GM19025 (cell line): ENCODE data around the gene TC2N.
"Not testable (repeated sequence)": the region's sequence is repeated elsewhere in the genome, so short reads cannot be mapped to it uniquely, and the experiment has no call there.

Source experiments
- ATAC-seq: cut with Tn5 transposase; IDR thresholded peaks from one replicate; pipeline ENCODE4 v1.9.1; 2021; ENCODE audit warnings: mild to moderate bottlenecking, low read depth, moderate library complexity; ENCODE audit not compliant: unreplicated experiment

TC2N gene

DNA sequence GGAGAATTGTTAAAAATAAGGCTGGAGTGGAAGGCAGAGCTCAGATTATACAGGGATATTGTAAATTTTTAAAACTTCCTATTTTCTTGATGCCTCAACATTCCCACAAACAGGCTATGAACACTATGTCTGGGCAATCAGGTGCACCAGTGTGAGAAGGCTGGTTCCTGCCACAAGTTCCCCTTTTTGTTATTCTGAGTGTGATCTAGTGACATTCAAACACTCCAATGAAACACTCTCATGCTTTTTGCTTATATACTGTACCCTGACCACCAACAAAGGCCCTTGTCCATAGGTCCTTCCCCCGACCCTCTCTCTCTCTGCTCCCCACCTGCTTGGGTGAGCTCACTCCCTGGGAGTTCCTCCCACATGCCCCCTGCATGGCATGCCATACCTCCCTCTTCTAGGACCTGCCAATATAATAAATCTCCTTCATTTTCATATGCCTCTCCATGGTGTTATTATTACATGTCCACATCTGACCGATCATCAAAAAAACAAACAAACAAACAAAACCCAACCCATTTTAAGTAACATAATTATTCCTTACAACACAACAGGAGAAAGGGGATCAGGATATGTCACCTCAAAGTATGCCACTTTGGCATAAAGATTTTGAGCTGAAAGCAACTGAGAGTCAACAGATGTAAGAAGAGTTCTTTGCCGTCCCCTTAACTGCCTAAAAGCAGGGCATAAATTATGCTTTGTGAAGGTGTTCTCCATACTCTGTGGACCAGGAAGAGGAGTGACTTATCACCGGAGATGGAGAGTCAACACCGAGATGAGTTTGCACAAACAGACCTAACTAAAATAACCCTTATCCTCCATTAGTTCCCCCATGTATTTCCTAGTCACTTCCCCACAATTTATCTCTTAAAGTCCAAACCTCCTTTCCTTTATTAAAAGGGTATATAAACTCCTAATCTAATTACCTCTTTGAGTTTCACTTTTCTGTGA lies 92.9 kb downstream of the TC2N start:
- no peak for ATAC-seq

DNA sequence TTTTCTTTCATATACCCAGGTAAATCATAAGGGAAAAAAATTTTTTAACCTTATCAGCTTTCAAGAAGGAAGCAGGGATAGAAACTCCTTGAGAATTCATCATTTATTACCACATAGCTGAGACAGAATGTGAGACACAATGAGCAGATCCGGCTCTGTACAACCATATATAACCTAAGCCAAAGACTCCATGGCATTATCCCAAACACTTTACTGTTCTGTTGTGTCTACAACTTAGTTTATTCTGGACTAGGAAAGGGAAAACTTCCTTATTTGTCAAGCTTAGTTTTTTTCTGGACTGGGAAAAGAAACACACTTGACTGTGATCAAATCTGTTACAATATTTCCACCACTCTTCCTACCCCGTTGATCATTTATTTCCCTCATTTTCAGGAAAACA lies 97.2 kb downstream of the TC2N start:
- ATAC-seq = no peak

- no peak for ATAC-seq
Measured at GRCh38 chr14:91755570-91756295, 111.6 kb downstream of the TC2N start.

- no peak for ATAC-seq
Measured at GRCh38 chr14:91754819-91755218, 112.5 kb downstream of the TC2N start.

GRCh38 chr14:91754185-91754584 lies 113.2 kb downstream of the TC2N start:
- no peak for ATAC-seq

DNA sequence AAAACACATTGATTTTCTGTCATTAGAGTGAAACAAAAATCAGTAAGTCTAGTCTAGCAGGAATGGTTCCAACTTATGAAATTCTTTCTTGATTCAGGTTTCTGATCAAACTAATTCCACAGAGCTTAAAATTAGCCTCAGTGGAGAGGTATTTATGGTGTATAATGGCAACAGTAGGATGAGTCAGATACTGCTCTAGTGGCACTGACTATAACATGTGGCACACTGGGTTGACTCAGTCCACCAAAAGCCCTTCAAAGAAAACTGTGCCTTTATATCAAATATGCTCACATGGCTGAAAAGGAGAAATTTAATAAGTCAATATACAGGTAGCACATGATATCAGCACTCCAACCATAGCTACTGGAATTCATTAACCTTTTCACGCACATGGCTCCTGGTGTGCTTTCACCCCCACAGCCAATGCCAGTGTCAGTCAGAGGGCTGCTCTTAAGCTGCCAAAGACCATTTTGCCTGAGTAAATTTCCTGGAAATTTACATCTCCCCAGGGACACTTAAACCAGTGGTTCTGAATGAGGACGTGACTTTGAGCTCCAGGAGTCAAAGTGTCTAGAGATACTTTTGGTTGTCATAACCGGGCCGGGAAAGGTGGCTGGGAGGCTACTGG lies 113.7 kb downstream of the TC2N start:
- ATAC-seq = no peak

DNA sequence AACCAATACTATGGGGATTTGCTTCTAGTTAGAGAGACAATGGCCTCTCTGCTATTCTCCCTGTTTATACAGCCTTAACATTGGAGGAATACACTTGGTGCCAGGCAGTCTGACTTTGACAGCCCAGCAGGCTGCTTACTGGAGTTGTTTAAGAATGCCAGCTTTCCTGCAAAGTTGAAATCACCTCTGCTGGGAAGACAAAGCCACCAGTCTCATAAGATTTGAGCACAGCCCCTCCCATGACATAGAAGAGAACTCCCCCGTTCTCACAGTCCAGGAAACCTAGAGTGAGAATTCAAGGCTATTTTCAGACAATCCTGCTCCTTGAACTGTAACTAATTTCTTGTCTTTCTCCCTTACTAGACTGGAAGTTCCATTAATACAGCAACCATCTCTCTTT lies 114.4 kb downstream of the TC2N start:
- ATAC-seq = no peak

GRCh38 chr14:91751719-91752118 lies 115.6 kb downstream of the TC2N start:
- ATAC-seq = no peak

- ATAC-seq = no peak
Measured at GRCh38 chr14:91750634-91751198, 116.6 kb downstream of the TC2N start.

DNA sequence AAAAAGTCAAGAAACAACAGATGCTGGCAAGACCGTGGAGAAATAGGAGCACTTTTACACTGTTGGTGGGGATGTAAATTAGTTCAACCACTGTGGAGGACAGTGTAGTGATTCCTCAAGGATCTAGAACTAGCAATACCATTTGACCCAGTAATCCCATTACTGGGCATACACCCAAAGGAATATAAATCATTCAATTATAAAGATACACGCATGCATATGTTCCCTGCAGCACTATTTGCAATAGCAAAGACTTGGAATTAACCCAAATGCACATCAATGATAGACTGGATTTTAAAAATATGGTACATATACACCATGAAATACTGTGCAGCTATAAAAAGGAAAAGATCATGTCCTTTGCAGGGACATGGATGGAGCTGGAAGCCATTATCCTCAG lies 117.5 kb downstream of the TC2N start:
- no peak for ATAC-seq

DNA sequence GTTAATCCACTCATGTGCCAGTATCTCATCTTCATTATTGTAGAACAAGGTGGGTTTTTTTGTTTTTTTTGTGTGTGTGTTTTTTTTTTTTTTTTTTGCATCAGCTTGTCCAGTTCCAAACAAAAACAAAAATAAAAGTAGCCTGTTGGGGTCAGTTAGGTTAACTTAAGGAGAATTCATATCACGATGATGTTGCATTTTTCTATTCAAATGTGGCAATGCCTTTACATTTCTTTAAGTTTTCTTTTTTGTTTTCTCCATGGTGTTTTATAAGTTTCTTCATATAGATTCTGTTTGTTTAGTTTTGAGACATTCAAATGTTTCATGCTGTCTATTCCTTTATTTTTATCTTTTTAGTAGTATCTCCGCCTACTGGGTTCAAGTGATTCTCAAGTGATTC lies 119.3 kb downstream of the TC2N start:
- no peak for ATAC-seq

- ATAC-seq = no peak
Measured at GRCh38 chr14:91745344-91745743, 122.0 kb downstream of the TC2N start.

- no peak for ATAC-seq
Measured at GRCh38 chr14:91744068-91744480, 123.3 kb downstream of the TC2N start.

GRCh38 chr14:91743305-91743653 lies 124.1 kb downstream of the TC2N start:
- ATAC-seq = no peak

GRCh38 chr14:91742621-91743304 lies 124.6 kb downstream of the TC2N start:
- ATAC-seq = no peak

DNA sequence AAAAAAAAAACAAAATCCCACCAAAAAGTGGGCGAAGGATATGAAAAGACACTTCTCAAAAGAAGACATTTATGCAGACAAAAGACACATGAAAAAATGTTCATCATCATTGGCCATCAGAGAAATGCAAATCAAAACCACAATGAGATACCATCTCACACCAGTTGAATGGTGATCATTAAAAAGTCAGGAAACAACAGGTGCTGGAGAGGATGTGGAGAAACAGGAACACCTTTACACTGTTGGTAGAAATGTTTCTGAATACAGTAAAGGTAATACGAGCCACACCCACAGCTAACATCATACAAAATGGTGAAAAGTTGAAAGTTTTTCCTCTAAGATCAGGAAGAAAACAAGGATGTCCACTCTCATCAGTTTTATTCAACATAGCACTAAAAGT lies 127.5 kb downstream of the TC2N start:
- ATAC-seq = not testable (repeated sequence)

DNA sequence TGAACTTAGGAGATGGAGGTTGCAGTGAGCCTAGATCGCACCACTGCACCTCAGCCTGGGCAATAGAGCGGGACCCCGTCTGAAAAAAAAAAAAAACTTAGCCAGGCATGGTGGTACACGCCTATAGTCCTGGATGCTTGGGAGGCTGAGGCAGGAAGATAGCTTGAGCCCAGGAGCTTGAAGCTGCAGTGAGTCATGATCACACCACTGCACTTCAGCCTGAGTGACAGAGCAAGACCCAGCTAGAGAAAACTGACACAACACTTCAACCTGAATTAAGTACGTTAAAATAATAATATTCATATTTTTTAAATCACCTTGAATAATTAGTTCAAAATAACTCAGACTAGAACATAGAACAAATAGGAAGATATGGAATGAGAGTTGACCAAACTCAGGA lies 129.7 kb downstream of the TC2N start:
- no peak for ATAC-seq

GRCh38 chr14:91732859-91733477 lies 134.4 kb downstream of the TC2N start:
- ATAC-seq = no peak

GRCh38 chr14:91732439-91732838 lies 134.9 kb downstream of the TC2N start:
- no peak for ATAC-seq

- ATAC-seq = no peak
Measured at GRCh38 chr14:91731986-91732385, 135.3 kb downstream of the TC2N start, which contains the start of gene CATSPERB. Gene CATSPERB, minus strand, starts transcription at chr14:91732086. Its CDS starts 2,607 bp downstream, at chr14:91729479.
